NB4 (cell line): ENCODE results near the gene PIK3R1.

Experiments
- CTCF ChIP-seq: IDR thresholded peaks from one replicate; pipeline ENCODE4 v1.5.1; 2012; ENCODE audit warnings: low read depth, low read length
- MYC ChIP-seq: IDR thresholded peaks from 2 replicates; pipeline ENCODE4 v1.6.1; 2011; ENCODE audit warnings: low read depth, low read length

GRCh38 chr5:68224509-68225187, 9.1 kb downstream of the PIK3R1 start:
- TF ChIP-seq CTCF: no peak
- no peak for TF ChIP-seq MYC
